Stimulated activated CD8-positive, alpha-beta memory T cell treated with anti-CD3 and anti-CD28 coated beads, Interleukin-4, amount 100 ng/mL, for 24 hours (primary cell): ENCODE data around the gene LCA5L.

Experiments
- DNase-seq: peaks from one replicate; pipeline ENCODE4 v3.0.0-alpha.2; 2020; ENCODE audit warnings: low read depth

The LCA5L gene

DNA sequence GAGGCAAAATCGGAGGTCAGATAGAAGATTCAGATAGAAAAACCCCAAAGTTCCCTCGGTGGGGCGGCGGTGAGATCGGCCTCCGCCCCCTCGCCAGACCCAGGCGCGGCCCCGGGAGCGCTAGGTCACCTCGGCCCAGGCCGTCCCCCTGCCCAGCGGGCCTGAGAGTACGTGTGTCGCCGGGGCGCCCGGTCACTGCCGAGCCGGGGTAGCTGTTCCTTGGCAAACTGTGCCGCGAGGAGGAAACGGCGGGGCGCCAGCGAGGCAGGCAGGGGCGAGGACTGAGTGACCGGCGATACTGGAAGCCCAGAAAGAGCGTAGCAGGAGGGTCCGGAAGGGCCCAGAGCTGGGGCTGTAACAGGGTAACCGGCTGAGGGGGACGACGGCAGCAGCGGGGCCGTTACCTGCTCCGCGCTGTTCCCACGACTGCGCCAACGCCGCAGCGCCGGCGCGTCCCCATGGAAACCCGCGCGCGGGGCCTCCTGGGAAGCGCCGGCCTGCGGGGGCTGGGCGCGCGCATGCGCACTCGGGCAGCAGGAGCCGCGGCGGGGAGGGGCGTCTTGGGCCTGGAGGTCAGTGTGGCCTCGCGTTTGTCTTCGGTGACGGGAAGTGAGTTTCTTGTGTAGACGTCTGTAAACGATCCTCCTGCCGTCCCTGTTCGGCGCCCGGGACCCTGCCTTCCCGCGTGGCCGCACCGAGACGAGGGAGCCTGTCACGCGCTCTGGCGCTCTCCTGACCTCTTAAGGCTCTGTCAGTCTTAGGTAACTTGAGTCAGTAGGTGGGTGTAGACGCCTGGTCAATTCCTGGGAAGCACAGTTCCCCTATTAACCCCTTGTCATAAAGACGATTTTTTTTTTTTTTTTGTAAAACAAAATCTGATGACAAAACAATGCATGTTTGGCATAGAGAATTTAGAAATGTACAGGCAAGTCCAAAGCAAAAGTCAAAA, at the start of gene LCA5L:
LCA5L (minus strand) TSS at position 458 of the 949 bp plus-strand sequence. CDS start 17,285 bp downstream, outside the sequence.
- peak; percentile 90 for DNase-seq

DNA sequence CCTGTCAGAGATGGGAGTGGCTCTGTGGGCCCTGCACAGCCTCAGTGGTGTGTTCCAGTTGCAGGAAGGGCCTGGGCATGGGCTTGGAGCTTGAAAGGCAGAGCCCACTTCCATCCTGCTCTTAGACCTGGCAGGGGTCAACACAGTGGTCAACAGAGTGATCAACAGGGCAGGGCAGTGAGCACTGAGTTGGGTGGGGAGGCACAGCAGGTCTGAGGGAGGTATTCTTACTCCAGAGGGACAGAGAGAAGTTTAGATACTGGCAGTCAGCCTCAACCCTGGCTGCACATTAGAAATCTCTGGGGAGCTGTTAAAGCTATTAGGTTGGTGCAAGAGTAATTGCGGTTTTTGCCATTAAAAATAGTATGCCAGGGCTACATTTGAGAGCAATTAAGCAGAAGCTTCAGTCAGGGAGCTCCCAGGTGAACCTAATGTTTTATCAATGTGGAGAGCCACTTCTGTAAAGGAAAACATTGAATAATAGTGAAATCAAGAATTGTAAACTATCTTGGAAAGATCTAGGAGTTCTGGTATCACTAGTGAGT, 43.9 kb upstream of the LCA5L start:
- no peak for DNase-seq

DNA sequence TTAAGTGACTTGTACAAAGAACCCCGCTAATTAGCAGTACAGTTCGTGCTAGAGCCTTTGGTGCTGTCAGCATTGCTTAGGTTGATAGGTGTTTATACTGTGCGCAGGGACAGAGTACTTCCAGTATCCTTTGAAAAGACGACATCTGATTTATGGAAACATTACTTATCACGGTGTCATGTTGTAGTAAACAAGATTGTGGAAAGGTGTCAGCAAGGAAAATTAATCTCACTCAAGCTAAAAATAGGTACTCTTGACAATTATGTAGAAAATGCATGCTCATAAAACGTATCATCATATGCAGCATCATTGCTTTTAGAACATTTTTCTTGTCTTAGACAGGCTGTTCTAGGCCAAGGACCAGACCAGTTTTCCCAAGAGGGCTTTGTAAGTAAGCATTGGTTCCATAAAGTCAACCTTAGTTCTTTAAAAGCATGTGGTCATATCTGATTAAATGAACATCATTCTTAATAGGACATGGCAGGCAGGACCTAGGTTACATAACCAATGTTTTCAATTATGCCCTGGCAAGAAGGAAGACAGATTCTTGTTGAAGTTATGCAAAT, 39.2 kb upstream of the LCA5L start:
- no peak for DNase-seq

DNA sequence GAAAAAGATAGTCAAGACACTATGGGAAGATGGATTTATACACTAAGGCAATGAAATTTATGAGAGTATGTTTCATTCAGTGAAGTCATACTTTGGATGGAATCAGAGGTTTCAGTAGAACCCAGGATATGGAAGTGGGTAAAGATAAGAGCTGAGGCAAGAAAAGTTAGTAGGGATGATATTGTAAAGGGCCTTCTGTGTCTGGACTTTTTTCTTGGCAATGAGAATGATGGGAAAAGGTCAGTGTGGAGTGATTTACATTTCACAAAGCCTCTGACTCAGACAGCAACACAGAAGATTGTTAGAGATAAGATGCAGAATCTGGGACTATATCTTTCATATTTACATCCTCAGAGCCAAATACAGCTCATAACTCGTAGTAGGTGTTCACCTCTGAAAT, 38.3 kb upstream of the LCA5L start:
- DNase-seq: no peak

DNA sequence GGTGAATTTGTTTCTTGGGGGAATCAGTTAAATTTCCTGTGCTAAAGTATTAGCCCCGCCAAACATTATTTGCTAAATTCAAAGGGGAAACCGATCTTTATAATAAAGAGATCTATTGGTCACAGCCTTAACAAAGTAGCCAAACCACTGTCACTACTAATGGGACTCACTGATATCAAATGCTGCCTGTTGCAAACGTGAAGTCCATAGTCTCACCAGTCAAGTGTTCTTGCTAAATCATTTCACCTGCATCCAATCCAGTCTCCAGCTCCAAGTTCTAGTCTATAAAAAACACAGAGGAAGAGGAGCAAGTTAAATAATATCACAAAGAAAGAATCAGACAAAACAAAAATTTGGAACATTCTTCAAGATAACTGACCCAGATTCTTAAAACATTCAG, 36.3 kb upstream of the LCA5L start:
- no peak for DNase-seq

DNA sequence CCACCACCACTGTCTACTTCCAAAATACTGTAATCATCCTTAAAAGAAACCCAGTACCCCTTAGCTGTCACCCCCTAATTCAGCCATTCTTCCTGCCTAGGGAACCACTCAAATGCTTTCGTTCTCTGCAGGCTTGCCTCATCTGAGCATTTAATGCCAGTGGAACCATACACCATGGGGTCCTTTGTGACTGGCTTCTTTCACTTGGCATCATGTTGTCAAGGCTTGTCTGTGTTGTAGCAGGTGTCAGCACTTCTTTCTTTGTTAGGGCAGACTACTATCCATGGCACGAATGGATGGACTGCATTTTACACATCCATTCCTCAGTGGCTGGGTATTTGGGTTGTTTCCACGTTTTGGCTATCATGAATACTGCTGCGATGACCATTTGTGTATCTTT, 34.7 kb upstream of the LCA5L start:
- no peak for DNase-seq

DNA sequence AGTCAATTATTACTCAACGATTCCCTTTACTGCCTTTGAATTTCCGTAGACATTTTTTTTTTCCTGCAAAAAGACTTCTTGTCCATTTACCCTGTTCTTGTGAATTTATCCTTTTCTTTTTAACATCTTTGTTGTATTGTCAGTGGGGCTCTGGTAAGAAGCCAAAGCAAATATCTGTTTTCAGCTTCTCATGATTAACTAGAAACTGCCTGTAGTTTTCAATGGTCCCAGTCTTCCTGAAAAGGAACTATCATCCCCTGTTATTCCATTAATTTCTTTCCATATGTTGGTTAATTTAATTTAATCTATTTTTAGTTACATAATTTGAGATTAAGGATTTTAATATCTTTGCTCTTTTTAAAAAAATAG, 34.2 kb upstream of the LCA5L start:
- no peak for DNase-seq

DNA sequence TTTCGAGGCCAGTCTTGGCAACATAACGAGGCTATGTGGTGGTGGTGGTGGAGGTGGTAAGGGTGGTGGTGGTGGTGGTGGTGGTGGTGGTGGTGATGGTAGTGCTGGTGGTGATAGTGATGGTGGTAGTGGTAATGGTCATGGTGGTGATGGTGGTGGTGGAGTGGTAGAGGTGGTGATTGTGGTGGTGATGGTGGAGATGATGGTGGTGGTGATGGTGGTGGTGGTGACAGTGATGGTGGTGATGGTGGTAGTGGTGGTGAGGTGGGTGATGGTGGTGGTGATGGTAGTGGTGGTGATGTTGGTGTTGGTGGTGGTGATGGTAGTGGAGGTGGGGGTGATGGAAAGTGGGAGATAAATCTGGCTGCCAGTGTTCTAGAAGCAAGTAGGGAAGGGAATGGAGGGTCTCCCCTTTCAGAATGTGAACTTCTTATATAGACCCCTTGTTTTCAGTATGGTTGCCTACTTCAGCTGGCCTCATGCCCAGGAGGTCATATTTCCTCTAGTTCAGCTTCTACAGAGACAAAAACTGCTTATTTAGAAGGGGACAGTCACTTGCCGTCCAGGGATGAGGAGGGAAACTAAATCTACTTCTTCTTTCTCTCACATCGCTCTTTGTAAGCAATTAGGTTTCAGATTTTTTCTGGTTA, 33.7 kb upstream of the LCA5L start:
- no peak for DNase-seq

DNA sequence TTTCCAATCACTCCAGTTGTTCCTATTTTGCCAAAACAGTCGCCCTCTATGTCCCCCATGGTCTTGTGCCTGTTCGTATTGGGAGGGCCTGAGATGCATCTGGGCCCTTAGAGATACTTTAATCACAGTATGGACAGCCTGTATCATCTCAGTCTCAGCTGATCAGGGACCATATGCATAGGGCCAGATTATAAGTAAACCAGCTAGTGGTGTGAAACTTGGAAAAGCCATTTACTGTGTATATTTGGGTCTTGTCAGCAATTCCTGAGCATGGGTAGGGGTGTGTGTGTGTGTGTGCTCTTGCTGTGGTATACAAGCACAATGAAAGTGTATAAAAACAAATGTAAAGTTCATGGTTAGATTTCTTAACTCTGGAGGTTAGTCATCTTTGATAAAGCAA, 29.0 kb upstream of the LCA5L start:
- DNase-seq: no peak

DNA sequence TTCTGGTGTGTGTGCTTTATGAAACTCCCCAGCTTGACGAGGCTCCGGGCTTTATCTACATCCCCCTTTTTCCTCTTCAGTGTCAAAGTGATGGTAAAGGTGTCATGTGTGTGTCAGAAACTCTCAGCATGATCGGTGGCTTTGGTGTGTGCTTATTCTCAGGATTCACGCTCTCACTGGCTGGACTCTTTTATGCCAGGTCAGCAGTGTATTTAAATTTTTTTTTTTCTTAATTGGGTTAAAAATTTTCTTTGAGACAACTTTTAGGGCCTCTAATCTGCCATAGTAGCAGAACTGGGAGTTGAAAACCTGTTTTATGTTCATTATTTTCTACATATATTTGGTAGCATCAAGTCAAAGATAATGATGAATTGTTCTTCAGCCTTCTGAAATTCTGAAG, 27.2 kb upstream of the LCA5L start:
- no peak for DNase-seq

DNA sequence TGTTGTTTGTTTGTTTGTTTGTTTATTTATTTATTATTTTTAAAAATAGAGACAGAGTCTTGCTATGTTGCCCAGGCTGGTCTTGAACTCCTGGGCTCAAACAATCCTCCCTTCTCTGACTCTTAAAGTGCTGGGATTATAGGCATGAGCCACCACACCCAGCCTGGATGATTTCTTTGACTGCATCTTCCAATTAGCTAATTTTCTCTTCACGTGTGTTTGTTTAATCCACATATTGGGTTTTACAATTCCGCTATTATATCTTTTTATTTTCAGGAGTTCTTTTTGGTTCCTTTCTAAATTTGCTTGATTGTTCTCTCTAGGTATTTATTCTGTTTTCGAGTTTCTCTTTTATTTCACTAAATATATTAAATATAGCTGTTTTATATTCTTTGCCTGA, 26.0 kb upstream of the LCA5L start:
- DNase-seq: no peak

DNA sequence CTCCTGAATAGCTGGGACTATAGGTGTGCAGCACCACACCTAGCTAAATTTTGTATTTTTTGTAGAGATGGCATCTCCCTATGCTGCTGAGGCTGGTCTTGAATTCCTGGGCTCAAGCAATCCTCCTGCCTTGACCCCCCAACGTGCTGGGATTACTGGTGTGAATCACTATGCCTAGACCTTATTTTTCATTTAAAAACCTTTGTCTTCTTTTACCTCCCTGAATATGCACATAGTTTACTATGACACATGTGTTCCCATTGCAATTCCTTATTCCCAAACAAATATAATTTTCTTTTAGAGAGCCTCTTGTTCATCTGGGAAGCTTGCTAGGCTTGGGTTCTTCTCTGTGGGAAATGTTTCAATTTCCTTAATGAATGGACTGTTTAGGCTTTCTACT, 23.0 kb upstream of the LCA5L start:
- DNase-seq: no peak

DNA sequence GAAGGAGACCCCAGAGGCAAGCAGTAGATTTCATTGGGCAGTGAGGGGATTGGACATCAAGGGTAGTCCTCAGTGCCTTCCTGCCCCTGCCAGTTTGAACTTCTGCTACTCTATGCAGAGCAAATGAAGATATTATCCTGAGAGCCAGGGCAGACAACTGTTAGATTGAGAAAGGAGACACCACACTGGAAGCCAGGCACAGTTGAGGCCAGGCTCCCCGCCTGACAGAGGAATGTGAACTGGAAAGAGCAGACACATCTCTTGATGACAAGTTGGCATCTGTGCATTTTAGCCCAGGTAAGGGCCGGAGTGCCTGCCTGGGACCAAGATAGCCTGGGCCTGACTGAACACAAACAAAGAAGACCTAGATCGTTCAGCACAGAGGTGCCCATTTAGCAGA, 22.2 kb upstream of the LCA5L start:
- DNase-seq: no peak

DNA sequence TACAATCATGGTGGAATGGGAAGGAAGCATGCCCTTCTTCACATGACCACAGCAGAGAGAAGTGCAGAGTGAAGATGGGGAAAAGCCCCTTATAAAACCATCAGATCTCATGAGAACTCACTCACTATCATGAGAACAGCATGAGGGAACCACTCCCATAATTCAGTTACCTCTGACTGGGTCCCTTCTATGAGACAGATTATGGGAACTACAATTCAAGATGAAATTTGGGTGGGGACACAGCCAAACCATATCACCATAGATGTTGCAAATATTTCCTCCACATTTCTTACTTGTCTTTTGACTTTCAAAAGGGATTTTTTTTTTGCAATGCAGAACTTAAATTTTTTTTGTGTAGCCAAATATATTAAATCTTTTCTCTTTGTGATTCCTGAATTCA, 21.0 kb upstream of the LCA5L start:
- no peak for DNase-seq

DNA sequence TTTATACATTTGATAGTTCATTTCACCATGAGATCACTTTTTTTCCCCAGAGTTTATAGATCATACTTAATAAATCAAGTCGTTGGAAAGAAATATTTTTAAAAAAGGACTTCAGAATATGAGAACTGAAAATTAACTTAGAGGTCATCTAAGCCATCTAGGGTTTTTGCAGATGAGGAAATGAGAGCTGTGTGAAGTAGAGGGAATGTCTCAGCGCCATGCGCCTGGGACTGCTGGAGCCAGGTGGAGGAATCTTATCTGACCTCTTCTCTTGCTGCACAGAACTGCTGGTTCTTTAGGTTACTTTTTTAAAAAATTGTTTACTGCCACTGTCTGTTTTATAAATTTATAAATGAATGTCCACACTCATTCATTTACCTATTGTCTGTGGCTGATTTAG, 17.7 kb upstream of the LCA5L start:
- no peak for DNase-seq

DNA sequence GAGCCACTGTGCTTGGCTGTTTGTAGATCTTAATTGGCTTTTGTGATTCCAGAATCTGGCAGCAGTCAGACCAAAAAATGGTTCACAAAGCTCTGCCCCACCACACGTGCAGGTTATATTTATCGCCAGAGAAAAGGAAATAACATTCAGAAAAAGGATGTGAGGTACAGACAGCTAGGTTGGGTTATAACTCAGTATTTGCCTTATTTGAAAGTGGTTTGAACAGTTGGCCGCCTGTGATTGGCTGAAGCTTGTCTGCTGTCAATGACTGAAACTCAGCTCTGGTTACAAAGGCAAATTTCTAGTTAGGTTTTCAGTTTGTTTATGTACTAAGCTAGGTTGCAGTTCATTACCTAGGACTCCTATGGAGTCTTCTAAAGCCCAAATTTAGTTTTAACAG, 15.8 kb upstream of the LCA5L start:
- no peak for DNase-seq

DNA sequence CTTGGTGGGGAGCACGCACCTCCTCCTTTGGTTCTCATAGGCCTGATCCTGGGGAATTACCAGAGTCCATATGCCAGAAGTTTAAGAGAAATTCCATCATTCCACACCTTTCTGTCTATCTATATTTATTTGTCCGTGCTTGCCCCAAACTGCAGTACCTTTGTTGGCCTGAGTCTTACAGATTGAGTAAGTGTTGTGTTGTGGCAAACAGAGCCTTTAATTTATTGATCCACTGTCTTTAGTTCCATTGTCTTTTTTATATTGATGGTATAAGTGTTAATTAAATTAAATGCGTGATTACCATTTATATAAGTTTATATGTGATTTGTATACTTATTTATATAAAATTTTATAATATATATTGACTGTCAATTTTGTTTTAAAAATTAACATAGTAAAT, 11.1 kb upstream of the LCA5L start:
- no peak for DNase-seq

DNA sequence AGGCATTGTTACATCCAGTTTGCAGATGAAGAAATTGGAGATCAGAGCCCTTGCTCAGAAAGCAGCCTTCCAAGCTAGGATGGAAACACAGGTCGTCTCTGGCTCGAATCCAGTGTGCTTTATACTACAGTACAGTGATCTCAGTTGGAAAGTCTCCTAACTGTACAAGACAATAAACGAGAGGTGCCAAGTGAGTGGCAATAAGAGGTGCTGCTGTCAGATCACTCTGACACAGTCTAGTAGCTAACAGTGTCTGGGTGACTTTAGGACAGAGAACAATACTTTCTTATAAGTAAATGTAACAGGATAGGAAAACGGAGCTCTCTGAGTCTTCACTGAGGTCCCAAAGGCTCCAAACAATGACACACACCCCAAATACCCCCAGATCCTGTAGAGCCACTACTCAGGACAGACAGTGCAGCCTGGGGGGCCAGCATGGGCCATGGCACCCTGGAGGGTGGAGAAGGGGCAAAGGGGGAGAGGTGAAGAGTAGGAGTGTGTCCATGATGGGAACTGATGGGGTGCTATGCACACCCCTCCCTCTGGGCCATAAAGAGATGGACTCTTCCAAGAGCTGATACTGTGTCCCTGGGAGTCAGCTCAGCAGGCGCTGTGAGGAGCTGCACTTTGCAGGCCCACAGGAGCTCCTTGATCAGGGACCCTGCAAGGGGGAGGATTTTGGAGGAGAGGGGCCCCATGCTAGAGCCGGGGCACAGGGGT, 9.5 kb upstream of the LCA5L start:
- DNase-seq: no peak

DNA sequence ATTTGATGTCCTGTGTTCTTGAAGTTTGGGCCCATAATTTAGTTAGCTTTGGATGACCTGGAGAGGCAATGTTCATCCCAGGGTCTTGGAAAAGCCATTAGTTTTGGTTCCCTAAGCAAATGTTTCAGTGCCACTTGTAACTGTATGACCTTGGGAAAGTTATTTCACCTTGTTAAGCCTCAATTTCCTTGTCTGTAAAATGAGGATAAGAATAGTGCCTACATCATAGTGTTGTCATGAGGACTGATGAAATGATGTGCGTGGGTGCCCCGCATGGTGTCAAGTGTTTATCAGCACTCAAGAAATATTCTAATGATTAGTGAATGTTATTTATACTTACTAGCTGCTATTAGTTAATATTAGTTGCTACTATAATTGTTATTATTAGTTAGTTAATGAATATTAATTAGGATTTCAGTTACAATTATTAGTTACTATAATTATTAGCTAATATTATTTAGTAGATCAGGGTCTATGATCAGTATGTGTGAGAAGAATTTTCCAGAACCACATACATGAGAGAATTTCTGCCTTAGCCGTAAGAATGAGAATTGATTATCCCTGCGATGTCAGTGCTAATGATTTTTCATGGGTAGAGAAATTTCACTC, 8.1 kb upstream of the LCA5L start:
- no peak for DNase-seq

DNA sequence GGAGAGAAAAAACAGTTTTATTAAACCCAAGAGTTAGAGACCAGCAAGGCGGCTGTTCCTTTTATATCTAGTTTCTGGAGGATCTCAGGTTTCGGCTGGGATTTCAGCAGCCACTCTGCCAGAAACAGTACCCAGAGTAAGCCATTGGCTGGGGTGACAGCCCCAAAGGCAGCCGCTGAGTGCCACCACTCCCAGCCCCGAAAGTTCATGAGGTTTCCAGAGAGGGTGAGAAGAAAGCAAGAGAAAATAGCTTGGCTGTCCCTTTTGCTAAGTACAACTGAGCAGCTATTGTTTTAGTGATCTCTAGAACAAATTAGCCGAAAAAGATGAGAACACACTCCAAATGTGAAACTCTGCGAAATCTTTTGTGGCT, 7.4 kb upstream of the LCA5L start:
- DNase-seq: no peak

DNA sequence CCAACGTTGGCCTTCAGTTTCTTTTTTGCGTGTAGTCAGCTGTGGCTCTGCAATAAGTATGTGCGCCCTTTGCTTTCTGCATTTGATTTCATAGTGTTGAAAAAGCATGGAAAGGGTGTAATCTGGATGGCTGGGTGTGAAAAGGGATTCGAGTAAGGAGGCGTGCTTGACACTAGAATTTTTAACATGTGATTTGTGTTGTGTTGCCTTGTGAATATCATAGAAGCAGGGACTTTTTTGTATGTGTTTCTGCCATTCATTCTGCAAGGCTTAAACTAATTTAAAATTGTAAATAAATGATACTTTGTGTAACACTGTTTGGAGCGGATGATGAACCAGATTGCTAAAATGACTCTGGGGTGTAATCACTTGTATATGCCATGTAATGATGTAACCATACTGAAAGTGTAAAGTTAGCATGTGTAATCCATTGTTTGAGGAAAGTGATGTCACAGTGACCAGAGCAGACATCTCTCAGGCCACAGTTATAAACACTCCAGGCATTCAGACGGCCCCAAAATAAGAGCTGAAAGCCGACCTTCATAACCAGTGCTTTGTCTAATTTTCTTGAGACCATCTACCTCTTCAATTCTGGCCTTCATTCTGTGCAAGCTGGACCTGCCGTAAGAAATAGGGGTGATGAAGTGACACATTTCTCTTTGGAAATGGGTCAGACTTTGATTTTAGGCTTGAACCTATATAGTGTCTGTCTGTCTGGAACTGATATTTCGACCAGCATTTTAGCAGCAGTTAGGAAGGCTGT, 6.8 kb upstream of the LCA5L start:
- no peak for DNase-seq
